GM21825 (cell line): ENCODE measurements around the gene HNRNPR.
"Not testable (repeated sequence)": the region's sequence is repeated elsewhere in the genome, so short reads cannot be mapped to it uniquely, and the experiment has no call there.

ENCODE experiments used
- ATAC-seq: cut with Tn5 transposase; IDR thresholded peaks from one replicate; pipeline ENCODE4 v1.9.1; 2021; ENCODE audit warnings: mild to moderate bottlenecking, moderate library complexity; ENCODE audit not compliant: unreplicated experiment

HNRNPR gene

GRCh38 chr1:23344111-23344986 is at the start of gene HNRNPR:
Gene HNRNPR (minus strand): TSS chr1:23344284. CDS start chr1:23341008, 3,276 bp downstream.
- ATAC-seq = peak; percentile 91

DNA sequence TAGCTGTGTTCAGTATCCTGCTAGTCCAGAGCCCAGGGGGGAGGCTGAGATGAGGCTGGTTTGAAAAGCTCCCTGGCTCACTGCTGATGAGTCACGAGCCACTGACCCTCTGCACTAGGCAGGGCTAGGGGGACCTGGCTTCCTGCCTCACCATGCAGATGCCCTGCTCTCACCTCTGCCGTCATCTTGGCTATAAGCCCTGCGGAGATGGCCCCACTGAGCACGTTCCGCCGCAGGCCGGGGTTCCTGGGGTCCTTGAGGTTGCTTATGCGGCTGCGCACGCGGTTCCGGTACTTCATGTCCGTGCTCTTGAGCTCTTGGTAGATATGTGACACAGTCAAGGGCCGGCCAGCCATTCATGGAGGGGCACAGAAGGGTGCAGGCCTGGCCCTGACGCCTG is 49.6 kb upstream of the HNRNPR start:
- ATAC-seq = no peak

- ATAC-seq = no peak
Measured at GRCh38 chr1:23392125-23392855, 48.2 kb upstream of the HNRNPR start.

DNA sequence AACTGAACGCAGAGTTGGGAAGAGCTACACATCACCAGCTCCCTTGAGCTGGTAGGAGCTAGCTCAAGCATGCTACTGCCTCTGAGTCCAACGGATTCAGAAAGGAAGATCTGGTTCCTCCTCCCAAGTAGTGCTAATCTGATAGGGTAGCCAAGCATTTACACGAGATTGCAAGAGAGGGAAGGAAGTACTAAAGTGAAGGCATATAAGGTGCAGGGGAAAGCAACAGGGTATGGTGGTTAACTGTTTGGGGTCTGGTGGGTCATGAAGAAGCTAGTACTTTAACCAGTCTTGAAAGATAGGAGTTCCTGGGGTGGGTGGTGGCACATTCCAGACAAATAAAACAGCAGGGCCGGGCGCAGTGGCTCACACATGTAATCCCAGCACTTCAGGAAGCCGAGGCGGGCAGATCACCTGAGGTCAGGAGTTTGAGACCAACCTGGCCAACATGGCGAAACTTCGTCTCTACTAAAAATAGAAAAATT is 45.8 kb upstream of the HNRNPR start:
- no peak for ATAC-seq

DNA sequence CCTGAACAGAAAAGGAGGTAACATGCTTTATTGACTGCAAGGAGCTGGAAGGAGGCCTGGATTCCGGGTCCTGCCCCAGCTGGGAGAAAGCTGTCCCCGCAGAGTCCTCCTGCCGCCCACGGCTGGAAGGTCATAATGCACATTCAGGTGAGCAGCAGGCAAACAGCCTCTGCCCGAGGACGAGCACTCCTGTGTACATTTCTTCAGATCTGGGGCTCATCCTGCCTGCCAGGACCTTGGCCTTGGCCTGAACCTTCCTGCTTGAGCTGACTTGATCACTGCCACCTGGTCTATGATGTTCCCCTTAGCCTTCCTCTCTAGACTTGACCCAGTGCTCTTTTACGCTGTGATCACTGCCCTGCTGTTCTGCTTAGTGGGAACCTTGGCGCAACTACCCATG is 43.4 kb upstream of the HNRNPR start:
- no peak for ATAC-seq

GRCh38 chr1:23385119-23385621 is 41.1 kb upstream of the HNRNPR start:
- ATAC-seq = no peak

- ATAC-seq = no peak
Measured at GRCh38 chr1:23384312-23385058, 40.4 kb upstream of the HNRNPR start.

DNA sequence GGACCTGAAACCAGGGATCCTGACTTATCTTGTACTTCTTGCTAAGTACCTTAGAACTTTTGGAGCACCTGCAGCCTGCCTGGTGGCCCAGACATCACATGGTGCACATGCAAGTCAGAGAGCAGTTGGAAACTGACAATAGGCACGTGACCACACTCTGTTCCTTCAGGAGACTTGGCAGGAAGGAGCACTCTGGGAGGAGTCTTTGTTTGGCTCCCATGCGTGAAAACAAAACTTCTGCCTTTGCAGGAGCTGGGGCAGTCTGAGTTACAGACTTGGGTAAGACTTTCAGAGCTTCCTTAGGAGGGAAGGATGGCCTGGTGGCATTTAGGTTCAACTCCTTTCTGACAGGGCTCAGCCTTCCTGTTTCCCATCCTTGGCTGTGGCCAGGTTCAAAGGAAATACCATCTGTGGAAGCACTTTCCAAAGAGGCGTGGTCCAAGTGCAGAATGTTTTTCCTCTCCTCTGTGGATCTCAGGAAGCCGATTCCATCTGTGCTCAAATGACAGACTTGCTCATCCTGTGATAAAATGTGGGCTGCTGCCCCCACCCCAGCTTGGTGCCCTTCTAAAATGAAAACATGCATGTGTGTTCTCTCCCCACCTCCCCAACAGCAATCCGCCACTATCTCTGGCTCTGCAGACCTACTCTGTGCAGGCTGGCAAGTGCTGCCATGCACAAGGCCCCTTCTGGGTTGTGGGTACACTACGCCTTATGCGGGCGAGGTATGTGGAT is 39.7 kb upstream of the HNRNPR start:
- ATAC-seq = no peak

DNA sequence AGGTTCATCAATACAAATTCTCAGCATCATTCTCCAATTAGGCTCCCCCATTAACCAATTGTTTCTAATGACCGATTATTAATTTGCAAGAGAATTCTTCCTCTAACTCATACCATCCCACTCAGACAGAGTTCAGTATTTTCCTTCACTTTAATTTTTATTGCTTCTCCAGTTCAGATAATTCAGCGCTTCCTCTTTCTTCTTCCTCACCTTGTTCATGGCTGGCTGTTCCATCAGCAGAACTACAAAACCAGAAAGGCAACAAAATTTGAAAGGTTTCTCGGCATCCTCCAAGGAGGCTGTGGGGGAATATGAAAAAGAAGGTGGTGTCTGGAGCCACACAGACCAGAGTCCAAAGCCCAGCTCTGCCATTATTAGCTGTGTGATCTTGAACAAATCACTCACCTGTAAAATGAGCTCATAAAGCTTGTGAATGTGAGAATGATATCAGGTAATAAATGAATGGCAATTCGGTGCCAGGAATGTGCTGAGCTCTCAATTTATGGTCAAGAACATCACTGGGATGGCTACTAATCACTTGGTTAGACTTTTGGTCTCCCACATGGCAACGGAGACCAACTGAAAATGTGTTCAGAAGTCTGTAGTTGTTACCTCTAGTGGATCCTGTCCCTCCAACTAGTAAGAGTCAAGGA is 37.3 kb upstream of the HNRNPR start:
- ATAC-seq = no peak

DNA sequence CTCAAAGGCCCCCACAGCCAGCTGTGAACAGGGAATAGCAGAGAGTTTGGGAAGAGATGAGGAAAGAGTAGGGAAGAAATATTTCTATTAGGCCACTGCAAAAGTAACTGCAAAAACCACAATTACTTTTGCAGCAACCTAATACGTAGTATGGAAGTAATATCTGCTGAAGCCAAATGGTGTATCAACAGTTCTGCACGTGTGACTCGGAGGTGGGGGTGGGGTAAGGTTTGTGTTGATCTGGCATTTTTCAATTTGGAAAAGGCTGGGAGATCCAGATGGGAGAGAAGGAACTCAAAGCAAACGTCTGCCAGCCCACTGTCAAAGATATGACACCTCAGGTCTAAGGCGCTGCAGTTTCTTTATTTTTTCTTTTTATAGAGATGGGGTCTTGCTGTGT is 36.6 kb upstream of the HNRNPR start:
- ATAC-seq = no peak

GRCh38 chr1:23380236-23380635 is 36.2 kb upstream of the HNRNPR start:
- ATAC-seq = not testable (repeated sequence)

- ATAC-seq = no peak
Measured at GRCh38 chr1:23376890-23377811, 33.1 kb upstream of the HNRNPR start.

GRCh38 chr1:23374079-23374735 is 30.1 kb upstream of the HNRNPR start:
- ATAC-seq = not testable (repeated sequence)

DNA sequence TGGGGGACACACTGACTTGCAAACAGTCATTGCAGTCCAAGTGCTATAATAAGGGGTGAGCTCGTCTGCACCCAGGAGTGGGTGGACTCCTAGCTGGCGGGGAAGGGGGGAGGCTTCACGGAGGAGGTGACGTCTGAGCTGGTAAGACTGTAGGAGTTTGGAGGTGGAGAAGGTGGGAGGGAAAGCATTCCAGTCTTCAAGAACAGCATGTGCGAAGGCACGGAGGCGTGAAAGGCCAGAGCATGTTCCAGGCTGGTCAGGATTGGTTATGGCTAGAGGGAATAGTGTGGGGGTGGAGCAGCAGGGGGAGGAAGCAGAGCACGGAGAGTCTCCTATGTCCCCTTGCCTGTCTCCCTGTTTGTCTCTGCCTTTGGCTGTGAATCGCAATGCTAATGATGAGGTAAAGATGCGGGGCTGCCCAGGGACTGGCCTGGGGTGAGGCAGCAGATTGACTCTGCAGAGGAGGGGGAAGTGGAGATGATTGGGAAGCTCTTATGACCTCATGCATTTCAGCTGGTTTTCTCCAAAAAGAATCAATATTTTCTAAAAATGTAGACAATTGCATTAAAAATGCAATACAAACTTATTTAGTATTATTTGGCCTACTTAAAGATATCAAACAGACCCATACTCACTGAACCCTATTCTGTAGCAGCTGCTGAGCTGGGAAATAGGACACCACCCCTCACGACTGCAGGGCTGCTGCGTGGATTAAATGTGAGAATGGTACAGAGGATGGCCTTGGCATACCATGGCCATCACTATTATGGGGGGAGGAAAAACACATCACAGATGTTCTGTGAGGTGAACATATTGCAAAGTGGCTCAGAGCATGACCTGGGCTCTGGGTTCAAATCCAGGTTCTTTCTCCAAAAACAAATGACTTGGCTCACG is 28.1 kb upstream of the HNRNPR start:
- ATAC-seq = no peak

- no peak for ATAC-seq
Measured at GRCh38 chr1:23370709-23371584, 26.9 kb upstream of the HNRNPR start.

DNA sequence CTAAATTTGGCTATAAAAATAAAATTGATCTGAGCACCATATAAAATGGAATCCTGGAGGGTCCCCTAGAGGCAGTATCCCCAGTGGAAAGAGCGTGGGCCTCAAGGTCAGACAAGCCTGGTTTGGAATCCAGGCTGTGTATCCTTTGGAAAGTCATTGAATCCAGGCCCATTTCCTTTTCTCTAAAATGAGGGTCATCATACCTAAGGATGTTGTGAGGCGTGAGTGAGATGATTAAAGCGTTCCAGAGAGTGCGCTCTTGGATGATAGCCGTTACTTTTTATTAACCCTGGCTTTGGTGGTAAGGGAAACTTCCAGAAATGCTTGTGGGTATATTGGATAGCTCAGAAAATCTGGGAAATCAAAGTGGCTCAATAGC is 26.2 kb upstream of the HNRNPR start:
- no peak for ATAC-seq
